Skin epidermis (tissue), 12 donors: ENCODE measurements around the gene PBXIP1.

Experiments used
- H3K27ac ChIP-seq, 21 experiments: fragments of 200-600 bp; sonication (generic) in 11 of 21; one replicate each; pipeline ENCODE4 v1.5.0; 2020; ENCODE audit warnings: mild to moderate bottlenecking in 3 of 21, inconsistent platforms in 2 of 21, moderate library complexity in 2 of 21
- H3K4me3 ChIP-seq, 7 experiments: fragments of 200-600 bp; sonication (generic) in 2 of 7; one replicate each; pipeline ENCODE4 v1.5.0; 2020; ENCODE audit warnings: inconsistent platforms in 2 of 7, mild to moderate bottlenecking in 2 of 7, moderate library complexity in 1 of 7

The PBXIP1 gene

GRCh38 chr1:154961207-154962155, 5.6 kb upstream of the PBXIP1 start, which contains the start of gene PYGO2:
Gene PYGO2, minus strand, starts transcription at chr1:154961782. Its CDS starts 206 bp downstream, at chr1:154961576.
- Histone ChIP-seq H3K27ac (peak within 1 kb of the TSS; percentile 90 to 100 (median 98)), H3K4me3 (peak within 1 kb of the TSS; percentile 67 to 88 (median 69))

- Histone ChIP-seq H3K4me3 (peak overlapping the region; percentile 67 to 88 (median 69)), H3K27ac (peak overlapping the region in 18 of 21 experiments; percentile 90 to 100 (median 98))
Measured at GRCh38 chr1:154960446-154961136, 4.7 kb upstream of the PBXIP1 start.

GRCh38 chr1:154959426-154959780, 3.5 kb upstream of the PBXIP1 start:
- Histone ChIP-seq H3K4me3 (no peak overlapping the region), H3K27ac (peak overlapping the region in 2 of 21 experiments; percentile 7 to 19)

GRCh38 chr1:154958681-154959425, 3.0 kb upstream of the PBXIP1 start:
- peak overlapping the region in 2 of 21 experiments; percentile 7 to 19 for H3K27ac ChIP-seq
- no peak overlapping the region for H3K4me3 ChIP-seq

GRCh38 chr1:154958036-154958435, 2.1 kb upstream of the PBXIP1 start:
- H3K27ac ChIP-seq = peak overlapping the region in 1 of 21 experiments; percentile 9
- H3K4me3 ChIP-seq = no peak overlapping the region

GRCh38 chr1:154957091-154957657, 1.3 kb upstream of the PBXIP1 start:
- no peak overlapping the region for H3K4me3 ChIP-seq
- H3K27ac ChIP-seq = peak overlapping the region in 12 of 21 experiments; percentile 27 to 94 (median 83)

- peak overlapping the region; percentile 40 to 51 (median 46) for H3K4me3 ChIP-seq
- peak overlapping the region in 20 of 21 experiments; percentile 15 to 94 (median 79) for H3K27ac ChIP-seq
Measured at GRCh38 chr1:154956544-154956941, 644 bp upstream of the PBXIP1 start.

GRCh38 chr1:154955039-154955717, 721 bp downstream of the PBXIP1 start:
- Histone ChIP-seq H3K27ac (peak overlapping the region; percentile 44 to 94 (median 79)), H3K4me3 (peak overlapping the region; percentile 40 to 51 (median 46))

GRCh38 chr1:154954541-154954940, 1.4 kb downstream of the PBXIP1 start:
- peak overlapping the region in 4 of 7 experiments; percentile 43 to 51 (median 47) for H3K4me3 ChIP-seq

GRCh38 chr1:154953611-154954038, 2.3 kb downstream of the PBXIP1 start:
- peak overlapping the region in 2 of 7 experiments; percentile 3 to 46 for H3K4me3 ChIP-seq
- peak overlapping the region in 9 of 21 experiments; percentile 23 to 94 (median 77) for H3K27ac ChIP-seq

More at GRCh38 chr1:154954541-154954940, 1.4 kb downstream of the PBXIP1 start:
- H3K27ac ChIP-seq = peak overlapping the region in 13 of 21 experiments; percentile 19 to 94 (median 70)

GRCh38 chr1:154952664-154953063, 3.2 kb downstream of the PBXIP1 start:
- H3K4me3 ChIP-seq = peak overlapping the region in 3 of 7 experiments; percentile 2 to 22 (median 2)
- H3K27ac ChIP-seq = peak overlapping the region in 10 of 21 experiments; percentile 6 to 94 (median 70)

- Histone ChIP-seq H3K4me3 (peak overlapping the region in 2 of 7 experiments; percentile 2 to 22), H3K27ac (peak overlapping the region in 11 of 21 experiments; percentile 6 to 94 (median 62))
Measured at GRCh38 chr1:154951901-154952657, 3.8 kb downstream of the PBXIP1 start.

GRCh38 chr1:154948079-154948478, 7.8 kb downstream of the PBXIP1 start:
- Histone ChIP-seq H3K27ac (no peak overlapping the region), H3K4me3 (no peak overlapping the region)

- Histone ChIP-seq H3K27ac (no peak overlapping the region), H3K4me3 (no peak overlapping the region)
Measured at GRCh38 chr1:154945962-154946850, 9.7 kb downstream of the PBXIP1 start.

- Histone ChIP-seq H3K27ac (peak overlapping the region in 3 of 21 experiments; percentile 6 to 47 (median 27)), H3K4me3 (no peak overlapping the region)
Measured at GRCh38 chr1:154945160-154945961, 10.5 kb downstream of the PBXIP1 start.
